Liver (tissue), 3 donors: ENCODE measurements around the gene FAM78A.

Source experiments
- ATF3 ChIP-seq: IDR thresholded peaks from 2 replicates; pipeline ENCODE4 v1.6.1; 2016; ENCODE audit warnings: antibody characterized with exemption
- CTCF ChIP-seq: fragments of 150-350 bp; IDR thresholded peaks from 2 replicates; pipeline ENCODE4 v1.5.1; 2017; ENCODE audit warnings: improper control_type of control experiment, low read depth, low read length; ENCODE audit not compliant: missing input control
- FOXA1 ChIP-seq: IDR thresholded peaks from 2 replicates; pipeline ENCODE4 v1.6.1; 2016; ENCODE audit warnings: antibody characterized with exemption
- FOXA2 ChIP-seq: IDR thresholded peaks from 2 replicates; pipeline ENCODE4 v1.6.1; 2016; ENCODE audit warnings: antibody characterized with exemption
- GABPA ChIP-seq, 2 donors: IDR thresholded peaks in 1 of 2; conservative IDR thresholded peaks in 1 of 2; 2 replicates each; pipeline ENCODE4 v1.6.1; 2016; ENCODE audit warnings: antibody characterized with exemption in 2 of 2, mild to moderate bottlenecking in 1 of 2, moderate library complexity in 1 of 2
- JUND ChIP-seq, 2 donors: IDR thresholded peaks; 2 replicates each; pipeline ENCODE4 v1.6.1; 2016; ENCODE audit warnings: antibody characterized with exemption in 2 of 2
- MAX ChIP-seq: IDR thresholded peaks from 2 replicates; pipeline ENCODE4 v1.6.1; 2016; ENCODE audit warnings: antibody characterized with exemption
- RAD21 ChIP-seq, 2 donors: IDR thresholded peaks; 2 replicates each; pipeline ENCODE4 v1.6.1; 2016; ENCODE audit warnings: antibody characterized with exemption in 2 of 2, mild to moderate bottlenecking in 2 of 2
- REST ChIP-seq: IDR thresholded peaks from 2 replicates; pipeline ENCODE4 v1.6.1; 2016; ENCODE audit warnings: antibody characterized with exemption, mild to moderate bottlenecking
- SP1 ChIP-seq: IDR thresholded peaks from 2 replicates; pipeline ENCODE4 v1.6.1; 2018; ENCODE audit warnings: antibody characterized with exemption, mild to moderate bottlenecking
- TAF1 ChIP-seq: conservative IDR thresholded peaks from 2 replicates; pipeline ENCODE4 v1.6.1; 2016; ENCODE audit warnings: antibody characterized with exemption, mild to moderate bottlenecking
- YY1 ChIP-seq: IDR thresholded peaks from 2 replicates; pipeline ENCODE4 v1.6.1; 2016; ENCODE audit warnings: antibody characterized with exemption, mild to moderate bottlenecking
- ZBTB33 ChIP-seq: IDR thresholded peaks from 2 replicates; pipeline ENCODE4 v1.6.1; 2016; ENCODE audit warnings: antibody characterized with exemption
- donor health status: healthy.
- donor health status: healthy.

- no peak for TF ChIP-seq CTCF
- TF ChIP-seq GABPA (IDR thresholded peaks at IDR 0.05 in 1 of 2, conservative IDR thresholded peaks at IDR 0.05 in 1 of 2), result no peak
- no peak for TF ChIP-seq ZBTB33
- no peak for TF ChIP-seq RAD21 (IDR thresholded peaks at IDR 0.05)
- no peak for TF ChIP-seq TAF1
- TF ChIP-seq YY1, result no peak
- no peak for TF ChIP-seq SP1
- no peak for TF ChIP-seq REST
- no peak for TF ChIP-seq ATF3
- no peak for TF ChIP-seq MAX
- TF ChIP-seq JUND (IDR thresholded peaks at IDR 0.05), result no peak
- no peak for TF ChIP-seq FOXA1
- TF ChIP-seq FOXA2, result no peak
These were observed 39.5 kb downstream of the FAM78A start for GRCh38 chr9:131236761-131237160.
